Measurements from ENCODE around the gene CDC37.
"Not testable (repeated sequence)": the region's sequence is repeated elsewhere in the genome, so short reads cannot be mapped to it uniquely, and the experiment has no call there.

Gene CDC37

GRCh38 chr19:10419646-10420443, 16.5 kb upstream of the CDC37 start:
- no peak for FAIRE-seq

GRCh38 chr19:10419200-10419645, 15.9 kb upstream of the CDC37 start:
- no peak for FAIRE-seq

GRCh38 chr19:10418485-10419199, 15.3 kb upstream of the CDC37 start:
- no peak for FAIRE-seq

- no peak for FAIRE-seq
Measured at GRCh38 chr19:10418235-10418484, 14.8 kb upstream of the CDC37 start.

- no peak for FAIRE-seq
Measured at GRCh38 chr19:10417541-10418234, 14.3 kb upstream of the CDC37 start.

GRCh38 chr19:10416380-10417257, 13.3 kb upstream of the CDC37 start:
- no peak for FAIRE-seq

GRCh38 chr19:10416083-10416379, 12.7 kb upstream of the CDC37 start:
- FAIRE-seq: no peak

GRCh38 chr19:10412257-10412977, 9.1 kb upstream of the CDC37 start:
- FAIRE-seq: no peak

GRCh38 chr19:10411224-10411623, 7.9 kb upstream of the CDC37 start:
- not testable (repeated sequence) for FAIRE-seq

GRCh38 chr19:10408511-10409283, 5.4 kb upstream of the CDC37 start:
- FAIRE-seq: no peak

GRCh38 chr19:10407096-10407495, 3.8 kb upstream of the CDC37 start:
- FAIRE-seq: no peak

GRCh38 chr19:10406191-10406590, 2.8 kb upstream of the CDC37 start:
- FAIRE-seq: no peak

- FAIRE-seq: no peak
Measured at GRCh38 chr19:10404888-10405820, 1.8 kb upstream of the CDC37 start.

- FAIRE-seq: no peak
Measured at GRCh38 chr19:10402441-10403038, 802 bp downstream of the CDC37 start.

- no peak for FAIRE-seq
Measured at GRCh38 chr19:10399878-10400277, 3.5 kb downstream of the CDC37 start.

- not testable (repeated sequence) for FAIRE-seq
Measured at GRCh38 chr19:10399340-10399739, 4.0 kb downstream of the CDC37 start.

GRCh38 chr19:10398819-10399218, 4.5 kb downstream of the CDC37 start:
- no peak for FAIRE-seq

GRCh38 chr19:10395917-10396316, 7.4 kb downstream of the CDC37 start:
- FAIRE-seq: no peak

- no peak for FAIRE-seq
Measured at GRCh38 chr19:10395436-10395835, 7.9 kb downstream of the CDC37 start.

GRCh38 chr19:10395003-10395402, 8.3 kb downstream of the CDC37 start:
- FAIRE-seq: no peak
